GM23248 (cell line): Measurements from ENCODE around the gene P4HA2. TPM values are rescaled to one million over a fixed set of nuclear protein-coding genes. Genes with fewer than 3 reads are reported as not detected.

Experiments
- DNase-seq: peaks from one replicate; pipeline ENCODE4 v3.0.0-alpha.2; 2015
- H2AFZ ChIP-seq: fragments of 200-600 bp; sonication (generic); 2 replicates; pipeline ENCODE4 v1.6.1; 2016; ENCODE audit warnings: antibody characterized with exemption
- H3F3A ChIP-seq: fragments of 200-600 bp; sonication (generic); 2 replicates; pipeline ENCODE4 v1.6.1; 2016; ENCODE audit warnings: mild to moderate bottlenecking, antibody characterized with exemption, mixed run types; ENCODE audit not compliant: insufficient read depth
- H3K27ac ChIP-seq: fragments of 200-600 bp; sonication (generic); 2 replicates; pipeline ENCODE4 v1.5.1; 2016; ENCODE audit warnings: mild to moderate bottlenecking
- H3K27me3 ChIP-seq: fragments of 200-600 bp; sonication (generic); replicated peaks from 2 replicates; pipeline ENCODE4 v1.6.1; 2016; ENCODE audit warnings: mild to moderate bottlenecking; ENCODE audit not compliant: insufficient read depth
- H3K36me3 ChIP-seq: fragments of 200-600 bp; sonication (generic); 2 replicates; pipeline ENCODE4 v1.6.1; 2016; ENCODE audit warnings: low read depth, mild to moderate bottlenecking
- H3K4me1 ChIP-seq: fragments of 200-600 bp; sonication (generic); 2 replicates; pipeline ENCODE4 v1.6.1; 2016; ENCODE audit warnings: mild to moderate bottlenecking; ENCODE audit not compliant: insufficient read depth
- H3K4me2 ChIP-seq: fragments of 200-600 bp; sonication (generic); one replicate; pipeline ENCODE4 v1.6.1; 2016; ENCODE audit warnings: mild to moderate bottlenecking; ENCODE audit not compliant: unreplicated experiment
- H3K4me3 ChIP-seq: fragments of 200-600 bp; sonication (generic); 2 replicates; pipeline ENCODE4 v1.5.1; 2016; ENCODE audit warnings: mild to moderate bottlenecking
- H3K79me2 ChIP-seq: fragments of 200-600 bp; sonication (generic); 2 replicates; pipeline ENCODE4 v1.6.1; 2016; ENCODE audit warnings: mild to moderate bottlenecking; ENCODE audit not compliant: insufficient read depth
- H3K9ac ChIP-seq: fragments of 200-600 bp; sonication (generic); 2 replicates; pipeline ENCODE4 v1.6.1; 2016; ENCODE audit warnings: mild to moderate bottlenecking
- H3K9me2 ChIP-seq: fragments of 200-600 bp; sonication (generic); 2 replicates; pipeline ENCODE4 v1.6.1; 2016; ENCODE audit warnings: mixed run types, mild to moderate bottlenecking, moderate library complexity; ENCODE audit not compliant: insufficient read depth
- H3K9me3 ChIP-seq: fragments of 200-600 bp; sonication (generic); one replicate; pipeline ENCODE4 v1.6.1; 2017; ENCODE audit warnings: low read depth
- H4K20me1 ChIP-seq: fragments of 200-600 bp; sonication (generic); 2 replicates; pipeline ENCODE4 v1.6.0; 2016; ENCODE audit not compliant: insufficient read depth
- EZH2 ChIP-seq: fragments of 200-600 bp; sonication (generic); IDR thresholded peaks from 2 replicates; pipeline ENCODE4 v1.6.1; 2018; ENCODE audit warnings: antibody characterized with exemption, mild to moderate bottlenecking; ENCODE audit not compliant: insufficient read depth, poor library complexity, severe bottlenecking
- EZH2phosphoT487 ChIP-seq: fragments of 200-600 bp; sonication (generic); IDR thresholded peaks from 2 replicates; pipeline ENCODE4 v1.6.1; 2018; ENCODE audit warnings: antibody characterized with exemption, moderate library complexity, mild to moderate bottlenecking, low read depth; ENCODE audit not compliant: insufficient read depth
- WGBS, 2 experiments: methylation state at CpG; one replicate each; pipeline ENCODE4 v1.1.6; 2015 to 2017; ENCODE audit warnings: low lambda C conversion rate in 2 of 2, low coverage in 1 of 2; ENCODE audit errors: missing lambda C conversion rate in 2 of 2; 5-methylcytosine and 5-hydroxymethylcytosine counted together
- in situ Hi-C: fragments of 300-500 bp; cut with MboI; formaldehyde crosslinking; loops from 2 replicates; pipeline ENCODE4 v1.15.0; 2020
- polyA plus RNA-seq: library from polyadenylated mRNA; unstranded; fragments of >200 nt; fragmentation: Nextera tagmentation; extraction: Ambion mirVana; gene quantifications from 2 replicates; pipeline ENCODE4 v1.2.1, GENCODE V29; 2016
- total RNA-seq: library from RNA; depleted of rRNA; stranded (reverse); fragments of >200 nt; shearing (Covaris generic); gene quantifications from 2 replicates; pipeline ENCODE4 v1.2.3, GENCODE V29; 2014

The P4HA2 gene
- total and polyA plus RNA-seq, 2 experiments from 2014 or later: 337 to 353 TPM

DNA sequence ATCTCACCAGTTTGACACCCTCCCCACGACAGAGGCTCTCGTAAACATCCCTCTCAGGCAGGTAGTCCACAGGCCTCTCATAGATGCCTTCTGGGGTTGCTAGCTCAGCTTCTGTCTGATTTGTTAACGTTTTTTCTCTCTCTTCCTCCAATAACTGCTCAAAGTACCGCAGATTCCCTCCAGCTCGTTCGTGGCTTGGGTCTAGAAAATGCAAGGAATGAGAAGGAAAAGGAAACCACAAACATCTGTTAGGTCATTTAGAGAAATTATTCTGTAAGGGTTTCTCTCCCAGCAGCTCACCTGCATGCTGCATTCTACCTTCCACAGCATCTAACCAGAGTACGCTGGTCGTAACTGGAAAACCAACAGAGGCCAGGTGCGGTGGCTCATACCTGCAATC lies 18.5 kb downstream of the P4HA2 start:
- H4K20me1 ChIP-seq: no peaks in the 10 kb centered on the region
- 67 to 69% methylated on average over 9 of the region's 9 CpGs for WGBS, 2 experiments
- no peak overlapping the region for H3K4me2 ChIP-seq
- H3K79me2 ChIP-seq: peaks cover 43% of the 10 kb centered on the region
- no peak overlapping the region for H3K4me3 ChIP-seq
- DNase-seq: no peak
- H3F3A ChIP-seq: peaks cover 14% of the 10 kb centered on the region
- H3K27me3 ChIP-seq: no peaks in the 10 kb centered on the region
- H2AFZ ChIP-seq: no peak overlapping the region
- no peaks in the 10 kb centered on the region for H3K9me2 ChIP-seq
- H3K36me3 ChIP-seq: peaks cover 49% of the 10 kb centered on the region
- H3K4me1 ChIP-seq: peaks cover 4% of the 10 kb centered on the region; the same call in 1 of the 2 replicates
- in situ Hi-C loops: no loop called here
- H3K9me3 ChIP-seq: no peaks in the 10 kb centered on the region
- H3K27ac ChIP-seq: no peak overlapping the region
- no peak overlapping the region for H3K9ac ChIP-seq
- TF ChIP-seq EZH2: no peak
- TF ChIP-seq EZH2phosphoT487: no peak

DNA sequence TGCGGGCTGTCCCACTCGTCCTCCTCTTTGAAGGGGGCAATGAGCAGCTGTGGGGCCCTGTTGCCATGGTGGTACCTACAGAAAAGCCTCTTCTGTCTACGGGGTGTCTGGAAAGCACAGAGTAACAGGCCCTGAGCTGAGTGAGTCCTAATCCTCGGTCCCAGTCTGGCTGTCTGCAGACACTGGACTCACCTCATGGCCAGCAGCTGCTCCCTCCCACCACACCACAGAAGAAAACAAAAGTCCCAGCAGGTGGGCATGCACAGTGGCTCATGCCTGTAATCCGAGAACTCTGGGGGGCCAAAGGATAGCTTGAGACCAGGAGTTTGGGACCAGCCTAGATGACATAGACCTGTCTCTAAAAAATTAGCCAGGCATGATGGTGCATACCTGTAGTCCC lies 19.9 kb downstream of the P4HA2 start:
- H3K9me3 ChIP-seq: no peaks in the 10 kb centered on the region

DNA sequence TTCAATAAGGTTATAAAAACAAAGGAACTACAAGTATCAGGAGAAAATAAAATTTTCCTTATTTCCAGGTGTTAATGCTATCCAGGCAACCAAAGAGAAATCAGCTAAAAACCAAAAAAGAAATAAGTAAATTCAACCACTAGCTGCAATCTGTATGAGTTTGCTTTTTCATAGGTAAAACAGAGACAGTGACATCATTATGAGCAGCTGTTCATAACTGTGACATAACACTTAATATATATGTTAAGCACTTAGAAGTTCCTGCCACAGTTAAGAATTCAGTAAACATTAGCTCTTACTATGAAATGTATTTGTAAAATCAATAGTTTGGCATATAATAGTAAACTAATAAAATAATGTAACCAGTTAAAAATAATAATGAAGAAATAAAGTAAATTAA lies 20.9 kb downstream of the P4HA2 start:
- no peak overlapping the region for H2AFZ ChIP-seq
- TF ChIP-seq EZH2phosphoT487: no peak
- no peak for TF ChIP-seq EZH2
- peaks cover 41% of the 10 kb centered on the region for H3K36me3 ChIP-seq
- H3K9me3 ChIP-seq: no peaks in the 10 kb centered on the region
- H3F3A ChIP-seq: peaks cover 33% of the 10 kb centered on the region
- DNase-seq: no peak
- no peak overlapping the region for H3K27ac ChIP-seq
- H3K9me2 ChIP-seq: no peaks in the 10 kb centered on the region
- H3K4me2 ChIP-seq: no peak overlapping the region
- H3K27me3 ChIP-seq: no peaks in the 10 kb centered on the region
- H4K20me1 ChIP-seq: no peaks in the 10 kb centered on the region
- H3K4me3 ChIP-seq: no peak overlapping the region
- in situ Hi-C loops: no loop called here
- H3K79me2 ChIP-seq: peaks cover 33% of the 10 kb centered on the region
- H3K4me1 ChIP-seq: peaks cover 18% of the 10 kb centered on the region
- H3K9ac ChIP-seq: no peak overlapping the region

More for the DNA sequence above, 19.9 kb downstream of the P4HA2 start:
- no peak for DNase-seq
- TF ChIP-seq EZH2 (no peak), EZH2phosphoT487 (no peak)
- Histone ChIP-seq H3K4me1 (peaks cover 16% of the 10 kb centered on the region), H3K36me3 (peaks cover 42% of the 10 kb centered on the region), H3K79me2 (peaks cover 38% of the 10 kb centered on the region), H3K9ac (no peak overlapping the region), H3F3A (peaks cover 24% of the 10 kb centered on the region), H3K27ac (no peak overlapping the region), H3K4me2 (no peak overlapping the region), H3K4me3 (no peak overlapping the region), H2AFZ (no peak overlapping the region), H4K20me1 (no peaks in the 10 kb centered on the region), H3K27me3 (no peaks in the 10 kb centered on the region), H3K9me2 (no peaks in the 10 kb centered on the region)
- 81 to 87% methylated on average over 5 of the region's 5 CpGs for WGBS, 2 experiments
- in situ Hi-C loops: no loop called here

DNA sequence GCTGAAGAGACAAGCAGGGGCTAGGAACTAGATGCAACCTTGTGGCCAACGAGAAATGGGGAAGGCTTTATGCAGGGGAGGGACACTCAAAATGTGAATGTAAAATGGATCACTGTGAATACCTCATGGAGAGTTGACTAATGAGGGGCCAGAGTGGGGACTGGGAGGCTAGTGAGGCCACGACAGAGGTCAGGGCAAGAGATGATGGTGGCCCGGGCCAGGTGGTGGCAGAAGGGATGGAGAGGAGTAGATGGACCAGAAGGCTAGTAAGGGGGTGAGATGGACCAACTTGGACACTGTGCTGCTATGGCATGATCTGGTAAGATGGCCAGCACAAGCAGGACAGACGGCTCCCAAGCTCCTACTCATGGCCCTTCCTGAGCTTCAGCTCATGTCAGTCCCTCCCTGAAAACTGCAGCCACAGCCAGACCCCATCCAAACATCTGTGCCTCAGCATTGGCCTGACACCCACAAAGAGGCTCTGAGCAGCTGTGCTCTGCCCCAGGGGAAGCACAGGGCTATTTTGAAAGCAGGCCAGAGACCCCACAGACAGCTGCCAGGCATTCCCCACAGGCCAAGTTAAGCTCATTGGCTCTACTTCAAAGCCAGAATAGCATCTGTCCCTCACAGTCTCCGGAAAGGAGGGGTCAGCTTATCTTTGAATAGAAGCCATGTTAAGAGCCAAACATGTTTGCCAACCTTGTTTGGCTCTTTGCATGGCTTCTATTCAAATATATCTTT lies 22.1 kb downstream of the P4HA2 start:
- 76 to 78% methylated on average over 5 of the region's 5 CpGs for WGBS, 2 experiments
- Histone ChIP-seq H3K79me2 (peaks cover 26% of the 10 kb centered on the region), H3K9me2 (no peaks in the 10 kb centered on the region), H3K36me3 (peaks cover 43% of the 10 kb centered on the region), H3K27me3 (no peaks in the 10 kb centered on the region), H4K20me1 (no peaks in the 10 kb centered on the region), H3K27ac (no peak overlapping the region), H2AFZ (no peak overlapping the region), H3K4me2 (no peak overlapping the region), H3K9ac (no peak overlapping the region), H3F3A (peaks cover 33% of the 10 kb centered on the region), H3K9me3 (no peaks in the 10 kb centered on the region), H3K4me3 (no peak overlapping the region), H3K4me1 (peaks cover 18% of the 10 kb centered on the region)
- no peak for TF ChIP-seq EZH2phosphoT487
- no peak for TF ChIP-seq EZH2
- in situ Hi-C loops: no loop called here
- no peak for DNase-seq
